ENCODE results near the gene NRDE2. TPM values are rescaled to one million over a fixed set of nuclear protein-coding genes. Genes with fewer than 3 reads are reported as not detected.
A peak's percentile ranks its signal among the peaks of the same experiment; 100 is the strongest.

Gene NRDE2
- total RNA-seq, result 5.0 and 7.6 TPM in 2 replicates
- polyA plus RNA-seq (2012), result 5.7 TPM

GRCh38 chr14:90331497-90332270, at the start of gene NRDE2:
TSS of gene NRDE2 (minus strand) at chr14:90331941. CDS start at chr14:90331904, 37 bp downstream.
- DNase-seq (ENCODE audit: low read depth), result peak; percentile 97

- DNase-seq (ENCODE audit: low read depth), result peak; percentile 63
Observed at GRCh38 chr14:90381011-90381786, 49.5 kb upstream of the NRDE2 start.

GRCh38 chr14:90379106-90379505, 47.4 kb upstream of the NRDE2 start:
- DNase-seq (ENCODE audit: low read depth), result no peak

- DNase-seq (ENCODE audit: low read depth), result no peak
Observed at GRCh38 chr14:90378249-90378648, 46.5 kb upstream of the NRDE2 start.

- DNase-seq (ENCODE audit: low read depth), result no peak
Observed at GRCh38 chr14:90375934-90376333, 44.2 kb upstream of the NRDE2 start.

GRCh38 chr14:90374813-90375212, 43.1 kb upstream of the NRDE2 start:
- DNase-seq (ENCODE audit: low read depth), result no peak

GRCh38 chr14:90373887-90374286, 42.1 kb upstream of the NRDE2 start:
- no peak for DNase-seq (ENCODE audit: low read depth)

GRCh38 chr14:90368946-90369721, 37.4 kb upstream of the NRDE2 start:
- DNase-seq (ENCODE audit: low read depth), result peak; percentile 38

GRCh38 chr14:90362558-90362896, 30.8 kb upstream of the NRDE2 start:
- no peak for DNase-seq (ENCODE audit: low read depth)

GRCh38 chr14:90361865-90362557, 30.3 kb upstream of the NRDE2 start:
- DNase-seq (ENCODE audit: low read depth), result no peak

- no peak for DNase-seq (ENCODE audit: low read depth)
Observed at GRCh38 chr14:90358359-90358758, 26.6 kb upstream of the NRDE2 start.

- no peak for DNase-seq (ENCODE audit: low read depth)
Observed at GRCh38 chr14:90356925-90357324, 25.2 kb upstream of the NRDE2 start.

- DNase-seq (ENCODE audit: low read depth), result no peak
Observed at GRCh38 chr14:90355540-90356518, 24.1 kb upstream of the NRDE2 start.

- peak; percentile 73 for DNase-seq (ENCODE audit: low read depth)
Observed at GRCh38 chr14:90354551-90355298, 23.0 kb upstream of the NRDE2 start.

GRCh38 chr14:90349739-90350138, 18.0 kb upstream of the NRDE2 start:
- no peak for DNase-seq (ENCODE audit: low read depth)

- no peak for DNase-seq (ENCODE audit: low read depth)
Observed at GRCh38 chr14:90348270-90348669, 16.5 kb upstream of the NRDE2 start.

- no peak for DNase-seq (ENCODE audit: low read depth)
Observed at GRCh38 chr14:90345239-90345557, 13.5 kb upstream of the NRDE2 start.

GRCh38 chr14:90344331-90345238, 12.8 kb upstream of the NRDE2 start:
- no peak for DNase-seq (ENCODE audit: low read depth)

Data from myocyte (in vitro differentiated cells).